Central memory CD8-positive, alpha-beta T cell (primary cell): ENCODE data around the gene CTIF.

Source experiments
- ATAC-seq: fragments of 150-1000 bp; cut with Tn5 transposase; replicated peaks from 2 replicates; pipeline ENCODE4 v1.10.0; 2022; ENCODE audit warnings: mild to moderate bottlenecking, moderate FRiP score, moderate number of reproducible peaks; ENCODE audit not compliant: poor library complexity, severe bottlenecking; ENCODE audit errors: extremely low read depth
- DNase-seq, 2 donors: peaks; one replicate each; pipeline ENCODE4 v3.0.0; 2021; ENCODE audit warnings: low spot score in 2 of 2
- H3K27ac Mint-ChIP-seq: one replicate; pipeline ENCODE4 v1.8.0; 2022; ENCODE audit warnings: low read depth, mild to moderate bottlenecking, moderate library complexity, mixed read lengths
- H3K27me3 Mint-ChIP-seq: one replicate; pipeline ENCODE4 v1.8.0; 2022; ENCODE audit warnings: mixed read lengths
- H3K36me3 Mint-ChIP-seq: one replicate; pipeline ENCODE4 v1.8.0; 2022; ENCODE audit warnings: mild to moderate bottlenecking, moderate library complexity, mixed read lengths; ENCODE audit not compliant: insufficient read depth
- H3K4me1 Mint-ChIP-seq: one replicate; pipeline ENCODE4 v1.8.0; 2022; ENCODE audit warnings: mixed read lengths
- H3K4me3 Mint-ChIP-seq: one replicate; pipeline ENCODE4 v1.8.0; 2022; ENCODE audit warnings: mild to moderate bottlenecking, moderate library complexity, mixed read lengths
- H3K9me3 Mint-ChIP-seq: one replicate; pipeline ENCODE4 v1.8.0; 2022; ENCODE audit warnings: mixed read lengths

CTIF gene

DNA sequence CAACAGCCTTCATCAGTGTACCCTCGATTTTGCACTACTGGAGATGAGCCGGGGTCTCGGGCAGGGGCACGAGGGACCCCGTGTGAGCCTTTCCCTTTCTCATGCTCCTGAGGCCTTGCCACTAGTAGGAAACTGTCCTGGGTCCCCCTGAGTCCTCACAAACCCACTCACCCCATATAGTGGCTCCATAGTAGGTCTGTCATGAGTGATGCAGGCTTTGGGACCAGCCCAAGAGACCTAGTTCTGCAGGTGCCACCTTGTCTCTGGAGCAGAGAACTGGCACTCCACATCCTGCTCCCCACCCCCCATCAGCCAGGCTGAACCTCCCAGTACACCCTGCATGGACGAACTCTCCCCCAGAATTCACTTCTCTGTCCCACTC is 224.9 kb downstream of the CTIF start:
- Mint-ChIP-seq H3K27ac (no peak overlapping the region), H3K9me3 (no peaks in the 10 kb centered on the region), H3K4me1 (peaks cover 6% of the 10 kb centered on the region)

DNA sequence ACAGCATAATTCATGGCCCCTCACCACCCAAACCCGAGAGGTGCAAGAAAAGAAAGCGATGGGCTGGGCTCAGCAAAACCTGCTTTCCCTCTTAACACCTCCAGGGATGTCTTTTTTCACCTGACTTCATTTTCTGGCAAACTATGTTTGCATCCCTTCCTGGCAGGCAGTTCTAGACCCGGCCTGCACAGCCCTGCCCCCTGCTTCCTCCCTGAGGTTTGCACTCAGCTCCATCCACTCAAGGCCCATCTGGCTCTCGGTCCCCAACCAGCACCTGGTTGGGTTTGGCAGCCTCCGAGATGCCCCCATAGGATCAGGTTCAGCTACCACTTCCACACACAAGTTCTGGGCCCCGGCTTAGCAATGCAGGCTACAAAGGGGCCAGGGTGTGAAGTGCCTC is 226.2 kb downstream of the CTIF start:
- Mint-ChIP-seq H3K27ac (no peak overlapping the region), H3K4me1 (peaks cover 6% of the 10 kb centered on the region), H3K36me3 (peaks cover 2% of the 10 kb centered on the region), H3K27me3 (no peaks in the 10 kb centered on the region), H3K9me3 (no peaks in the 10 kb centered on the region), H3K4me3 (no peak overlapping the region)
- no peak for ATAC-seq
- no peak for DNase-seq

More for the DNA sequence above, 224.9 kb downstream of the CTIF start:
- Mint-ChIP-seq H3K36me3 (peaks cover 2% of the 10 kb centered on the region), H3K27me3 (no peaks in the 10 kb centered on the region), H3K4me3 (no peak overlapping the region)
- no peak for DNase-seq
- ATAC-seq, result no peak

DNA sequence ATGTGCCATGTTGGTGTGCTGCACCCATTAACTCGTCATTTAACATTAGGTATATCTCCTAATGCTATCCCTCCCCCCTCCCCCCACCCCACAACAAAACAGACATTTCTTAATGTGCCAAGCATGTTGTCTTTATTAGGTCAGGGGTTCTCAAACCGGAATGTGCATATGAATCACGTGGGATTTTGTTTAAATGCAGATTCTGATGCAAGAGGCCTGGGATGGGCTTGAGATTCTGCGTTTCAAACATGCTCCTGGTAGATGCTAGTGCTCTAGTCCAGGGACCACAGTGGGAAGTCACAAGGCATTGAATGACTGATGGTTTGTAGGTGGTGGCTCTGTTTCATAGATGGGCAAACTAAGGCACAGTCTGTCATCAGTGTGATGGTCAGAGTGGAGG is 227.2 kb downstream of the CTIF start:
- Mint-ChIP-seq H3K27ac (no peak overlapping the region), H3K4me3 (no peak overlapping the region)
- ATAC-seq, result no peak

DNA sequence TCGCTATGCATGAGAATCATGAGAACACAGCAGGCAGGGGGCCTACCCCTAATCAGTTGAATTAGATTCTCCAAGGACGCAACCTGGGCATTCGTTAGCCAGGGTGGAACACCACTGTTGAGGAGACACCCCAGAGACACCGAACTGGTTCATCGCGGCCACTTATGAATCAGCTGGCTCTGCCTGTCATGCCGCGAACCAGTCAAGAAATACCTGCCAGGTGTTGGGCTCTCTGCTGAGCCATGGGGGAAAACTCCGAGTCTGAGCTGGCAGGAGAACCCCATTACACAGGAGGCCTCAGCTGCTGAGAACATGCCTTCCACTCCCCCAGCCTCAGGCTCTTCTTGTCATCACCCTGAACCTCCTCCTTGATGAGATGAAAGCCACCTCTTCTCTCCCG is 227.7 kb downstream of the CTIF start:
- Mint-ChIP-seq H3K4me1 (peaks cover 6% of the 10 kb centered on the region), H3K27ac (peak overlapping the region; percentile 64), H3K27me3 (no peaks in the 10 kb centered on the region), H3K4me3 (no peak overlapping the region), H3K9me3 (no peaks in the 10 kb centered on the region), H3K36me3 (peaks cover 2% of the 10 kb centered on the region)
- ATAC-seq (no peak), DNase-seq (no peak)

More for the DNA sequence above, 227.2 kb downstream of the CTIF start:
- Mint-ChIP-seq H3K36me3 (peaks cover 2% of the 10 kb centered on the region), H3K27me3 (no peaks in the 10 kb centered on the region), H3K9me3 (no peaks in the 10 kb centered on the region), H3K4me1 (peaks cover 6% of the 10 kb centered on the region)
- no peak for DNase-seq

- Mint-ChIP-seq H3K27me3 (no peaks in the 10 kb centered on the region), H3K4me1 (peaks cover 6% of the 10 kb centered on the region), H3K27ac (peak overlapping the region; percentile 64), H3K4me3 (no peak overlapping the region), H3K9me3 (no peaks in the 10 kb centered on the region), H3K36me3 (peaks cover 2% of the 10 kb centered on the region)
- no peak for DNase-seq
- peak; percentile 54 for ATAC-seq
These were observed 228.4 kb downstream of the CTIF start for GRCh38 chr18:48767090-48767690.

- Mint-ChIP-seq H3K27me3 (no peaks in the 10 kb centered on the region), H3K4me3 (no peak overlapping the region), H3K27ac (no peak overlapping the region), H3K4me1 (peaks cover 6% of the 10 kb centered on the region), H3K36me3 (peaks cover 2% of the 10 kb centered on the region), H3K9me3 (no peaks in the 10 kb centered on the region)
- DNase-seq (no peak), ATAC-seq (no peak)
These were observed 230.3 kb downstream of the CTIF start for GRCh38 chr18:48769006-48769636.

DNA sequence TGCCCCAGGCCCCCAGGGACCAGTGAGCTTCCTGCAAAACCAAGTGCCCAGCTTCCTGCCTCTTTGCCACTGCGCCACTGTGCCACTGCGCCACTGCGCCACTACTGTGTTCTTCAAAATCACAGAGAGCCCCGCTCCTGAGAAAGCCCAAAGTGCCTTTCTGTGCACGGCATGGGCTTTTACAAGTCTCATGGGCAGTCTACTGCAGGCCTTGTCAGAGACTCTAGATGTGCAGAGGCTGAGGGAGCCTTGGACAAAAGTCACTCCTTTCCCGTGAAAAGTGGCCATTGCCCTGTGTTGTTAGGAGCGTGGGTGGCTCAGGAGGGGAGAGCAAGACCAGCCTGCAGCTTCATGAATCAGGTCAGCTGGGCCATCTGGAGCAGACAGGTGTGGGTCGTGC is 231.4 kb downstream of the CTIF start:
- Mint-ChIP-seq H3K27ac (no peak overlapping the region), H3K9me3 (no peaks in the 10 kb centered on the region), H3K27me3 (no peaks in the 10 kb centered on the region), H3K4me1 (peaks cover 6% of the 10 kb centered on the region), H3K36me3 (peaks cover 2% of the 10 kb centered on the region), H3K4me3 (no peak overlapping the region)
- DNase-seq, result no peak
- no peak for ATAC-seq

DNA sequence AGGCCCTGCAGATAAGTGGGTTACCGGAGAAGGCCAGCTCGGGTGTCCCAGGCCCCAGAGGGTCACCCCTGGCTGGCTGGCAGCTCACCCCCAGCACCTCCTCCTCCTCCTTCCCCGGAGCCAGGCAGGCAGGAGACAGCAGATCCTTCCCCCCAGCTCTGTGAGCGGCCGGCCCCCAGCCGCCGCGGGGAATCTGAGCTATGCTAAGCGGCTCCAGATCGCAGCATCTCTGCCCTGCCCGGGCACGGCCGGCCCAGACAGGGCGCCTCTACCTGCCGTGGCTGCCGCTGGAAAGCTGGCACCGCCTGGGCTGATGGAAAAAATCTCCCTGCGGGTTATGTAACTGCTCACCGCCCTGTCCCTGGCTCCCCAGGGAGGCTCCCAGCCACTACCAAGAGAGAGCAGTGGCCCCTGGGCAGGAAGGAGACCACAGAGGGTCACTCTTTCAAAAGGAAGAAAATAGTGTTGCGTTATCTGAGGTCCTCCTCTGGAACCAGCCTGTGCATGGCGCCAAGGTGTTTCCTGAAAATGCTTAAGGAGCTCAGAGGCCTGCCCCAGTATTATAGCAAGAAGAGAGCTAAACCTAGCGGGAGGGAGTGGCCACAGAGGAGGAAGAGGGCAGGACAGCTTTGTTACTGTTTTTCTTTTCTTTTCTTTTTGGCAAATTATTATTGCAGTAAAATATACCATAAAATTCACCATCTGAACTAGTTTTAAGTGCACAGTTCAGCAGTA is 233.0 kb downstream of the CTIF start:
- no peak for ATAC-seq
- no peak overlapping the region for H3K4me3 Mint-ChIP-seq
- H3K4me1 Mint-ChIP-seq, result peaks cover 11% of the 10 kb centered on the region

GRCh38 chr18:48772457-48772856 is 233.6 kb downstream of the CTIF start:
- Mint-ChIP-seq H3K9me3 (no peaks in the 10 kb centered on the region), H3K27ac (no peak overlapping the region), H3K27me3 (no peaks in the 10 kb centered on the region), H3K4me1 (peaks cover 16% of the 10 kb centered on the region), H3K36me3 (peaks cover 2% of the 10 kb centered on the region), H3K4me3 (no peak overlapping the region)
- no peak for ATAC-seq
- no peak for DNase-seq

More for the DNA sequence above, 233.0 kb downstream of the CTIF start:
- DNase-seq, result no peak
- H3K9me3 Mint-ChIP-seq, result no peaks in the 10 kb centered on the region
- H3K27ac Mint-ChIP-seq, result no peak overlapping the region
- peaks cover 1% of the 10 kb centered on the region for H3K36me3 Mint-ChIP-seq
- no peaks in the 10 kb centered on the region for H3K27me3 Mint-ChIP-seq

- H3K4me3 Mint-ChIP-seq, result no peak overlapping the region
- peaks cover 11% of the 10 kb centered on the region for H3K4me1 Mint-ChIP-seq
- DNase-seq (no peak), ATAC-seq (no peak)
- no peaks in the 10 kb centered on the region for H3K27me3 Mint-ChIP-seq
- no peaks in the 10 kb centered on the region for H3K9me3 Mint-ChIP-seq
- H3K36me3 Mint-ChIP-seq, result peaks cover 3% of the 10 kb centered on the region
- H3K27ac Mint-ChIP-seq, result no peak overlapping the region
These were observed 235.0 kb downstream of the CTIF start for GRCh38 chr18:48773821-48774220.

GRCh38 chr18:48774941-48775340 is 236.1 kb downstream of the CTIF start:
- Mint-ChIP-seq H3K9me3 (no peaks in the 10 kb centered on the region), H3K4me3 (no peak overlapping the region), H3K27me3 (no peaks in the 10 kb centered on the region), H3K27ac (no peak overlapping the region), H3K4me1 (peaks cover 14% of the 10 kb centered on the region), H3K36me3 (peaks cover 3% of the 10 kb centered on the region)
- DNase-seq (no peak), ATAC-seq (no peak)

DNA sequence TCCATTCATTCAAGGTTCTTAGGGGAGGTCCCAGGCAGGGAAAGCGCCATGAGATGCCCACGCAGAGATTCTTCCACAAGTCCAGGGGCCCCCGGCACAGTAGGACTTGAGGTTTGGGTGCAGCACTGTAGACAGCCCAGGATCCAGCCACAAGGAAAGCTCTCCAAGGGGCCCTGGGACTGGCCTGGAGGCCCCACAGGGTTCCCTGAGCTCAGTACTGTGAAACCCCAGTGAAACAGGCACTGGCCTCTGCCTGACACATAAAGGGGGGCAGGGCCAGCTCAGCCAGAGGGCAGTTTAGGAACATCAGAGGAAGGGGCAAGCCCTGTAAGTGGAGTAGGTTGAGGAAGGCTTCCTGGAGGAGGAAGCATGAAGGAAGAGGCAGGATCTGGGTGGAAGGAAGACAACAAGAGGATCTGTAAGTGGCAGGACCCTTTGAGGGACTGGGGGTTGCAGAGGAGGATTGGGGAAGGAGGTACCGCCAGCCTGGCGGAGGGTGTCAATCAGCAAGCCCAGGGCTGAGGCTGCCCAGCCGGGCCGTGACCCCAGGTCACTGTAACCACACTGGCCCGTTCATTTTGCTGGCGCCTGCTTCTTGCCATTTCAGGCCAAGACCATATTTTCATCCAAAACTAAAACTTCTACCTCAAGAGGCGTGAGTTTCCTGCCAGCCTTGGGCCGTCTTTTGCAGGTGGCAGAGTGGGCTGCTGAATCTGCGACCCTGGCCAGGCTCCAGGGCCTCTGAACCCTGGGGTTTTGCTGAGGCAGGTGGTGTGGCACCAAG is 236.7 kb downstream of the CTIF start:
- Mint-ChIP-seq H3K4me3 (no peak overlapping the region), H3K4me1 (peaks cover 20% of the 10 kb centered on the region), H3K27ac (no peak overlapping the region), H3K36me3 (peaks cover 3% of the 10 kb centered on the region), H3K9me3 (no peaks in the 10 kb centered on the region), H3K27me3 (no peaks in the 10 kb centered on the region)
- DNase-seq, result no peak
- no peak for ATAC-seq
